A549 (cell line): Measurements from ENCODE around the gene SH3RF2. TPM values are rescaled to one million over a fixed set of nuclear protein-coding genes. Genes with fewer than 3 reads are reported as not detected.

Source experiments
- ATAC-seq, 2 experiments: fragments of 200-7000 bp in 1 of 2; fragments of >200 bp in 1 of 2; cut with Nextera tagmentation in 1 of 2; cut with Tn5 transposase in 1 of 2; 3 replicates each; pipeline versions ENCODE4 v1.8.0 to v1.9.1; 2018 to 2020; ENCODE audit warnings: mild to moderate bottlenecking in 1 of 2, moderate library complexity in 1 of 2
- CTCF ChIA-PET: fragments of 300-600 bp; sonication (Branson Sonifier 250); formaldehyde crosslinking; extraction: SDS; loops from one replicate; lab custom pipeline; 2021; ENCODE audit warnings: antibody characterized with exemption, inconsistent platforms; lab: Yijun Ruan, JAX
- POLR2A ChIA-PET: fragments of 350-600 bp; formaldehyde crosslinking; extraction: SDS; loops from one replicate; lab custom pipeline; 2021; ENCODE audit warnings: antibody characterized with exemption, inconsistent platforms; lab: Yijun Ruan, JAX
- DNase-seq, 2 experiments: peaks; one replicate each; pipeline versions ENCODE4 v3.0.0 to v3.0.0-alpha.2; 2011 to 2016; ENCODE audit warnings: low read depth in 1 of 2, low spot score in 1 of 2
- FAIRE-seq: peaks from 2 replicates; lab custom pipeline; 2011; peaks lifted over from hg19 to GRCh38; lab: Jason Lieb, UNC
- H3K27ac ChIP-seq, 2 experiments: fragments of >200 bp; sonication (Bioruptor Twin); formaldehyde crosslinking; 3 replicates each; pipeline ENCODE4 v1.5.1; 2016 to 2017
- H3K4me1 ChIP-seq: fragments of >200 bp; sonication (Bioruptor Twin); formaldehyde crosslinking; 3 replicates; pipeline ENCODE4 v1.6.1; 2016
- H3K4me2 ChIP-seq: fragments of >200 bp; sonication (Bioruptor Twin); formaldehyde crosslinking; 3 replicates; pipeline ENCODE4 v1.6.1; 2016
- H3K4me3 ChIP-seq: fragments of >200 bp; sonication (Bioruptor Twin); formaldehyde crosslinking; 3 replicates; pipeline ENCODE4 v1.5.1; 2016
- H3K9me3 ChIP-seq: fragments of >200 bp; sonication (Bioruptor Twin); formaldehyde crosslinking; 3 replicates; pipeline ENCODE4 v1.6.1; 2016
- CBX2 ChIP-seq: fragments of 200-600 bp; sonication (generic); IDR thresholded peaks from 2 replicates; pipeline ENCODE4 v1.6.1; 2016; ENCODE audit warnings: low read depth, mild to moderate bottlenecking, borderline replicate concordance
- CHD4 ChIP-seq: fragments of 200-600 bp; sonication (generic); IDR thresholded peaks from 2 replicates; pipeline ENCODE4 v1.6.1; 2016; ENCODE audit warnings: antibody characterized with exemption, mild to moderate bottlenecking, borderline replicate concordance
- EHF ChIP-seq: fragments of 250-450 bp; sonication (Bioruptor Pico); IDR thresholded peaks from 2 replicates; pipeline ENCODE4 v1.5.0; 2020; ENCODE audit warnings: mild to moderate bottlenecking
- ESRRA ChIP-seq: fragments of 150-350 bp; IDR thresholded peaks from 2 replicates; pipeline ENCODE4 v1.6.1; 2014; ENCODE audit warnings: mild to moderate bottlenecking, low read length, borderline replicate concordance
- FOSL2 ChIP-seq, 2 experiments: fragments of 450-650 bp in 1 of 2; fragments of >200 bp in 1 of 2; sonication (Bioruptor Twin) in 1 of 2; formaldehyde crosslinking; IDR thresholded peaks; 2 replicates each; pipeline versions ENCODE4 v1.5.0 to v1.6.1; 2016 to 2020; ENCODE audit warnings: mild to moderate bottlenecking in 1 of 2, moderate library complexity in 1 of 2
- GATA3 ChIP-seq: IDR thresholded peaks from 2 replicates; pipeline ENCODE4 v1.6.1; 2012; ENCODE audit warnings: borderline replicate concordance
- HDAC2 ChIP-seq: fragments of 200-600 bp; sonication (generic); IDR thresholded peaks from 2 replicates; pipeline ENCODE4 v1.6.1; 2016
- HOXA7 ChIP-seq: fragments of 250-450 bp; sonication (Bioruptor Pico); IDR thresholded peaks from 2 replicates; pipeline ENCODE4 v1.5.0; 2020; ENCODE audit warnings: mild to moderate bottlenecking, moderate library complexity
- HOXB5 ChIP-seq: fragments of 250-450 bp; sonication (Bioruptor Pico); IDR thresholded peaks from 2 replicates; pipeline ENCODE4 v1.5.0; 2020; ENCODE audit warnings: mild to moderate bottlenecking, moderate library complexity
- JUN ChIP-seq, 2 experiments: fragments of >200 bp; sonication (Bioruptor Twin); formaldehyde crosslinking; IDR thresholded peaks; 2 replicates in 1 of 2; 3 replicates in 1 of 2; pipeline ENCODE4 v1.6.1; 2016 to 2017
- JUNB ChIP-seq: fragments of >200 bp; sonication (Bioruptor Twin); formaldehyde crosslinking; IDR thresholded peaks from 2 replicates; pipeline ENCODE4 v1.6.1; 2016
- KDM1A ChIP-seq: fragments of 200-600 bp; sonication (generic); IDR thresholded peaks from 2 replicates; pipeline ENCODE4 v1.6.1; 2016; ENCODE audit warnings: low read depth, mild to moderate bottlenecking
- KDM5A ChIP-seq: fragments of 200-600 bp; sonication (generic); IDR thresholded peaks from 2 replicates; pipeline ENCODE4 v1.6.1; 2016; ENCODE audit warnings: antibody characterized with exemption, mild to moderate bottlenecking
- MAZ ChIP-seq: fragments of 150-350 bp; IDR thresholded peaks from 2 replicates; pipeline ENCODE4 v1.6.1; 2014; ENCODE audit warnings: antibody characterized with exemption, low read depth, low read length, borderline replicate concordance
- NFE2L2 ChIP-seq: fragments of 150-350 bp; conservative IDR thresholded peaks from 2 replicates; pipeline ENCODE4 v1.6.1; 2014; ENCODE audit warnings: low read length
- NPAS2 ChIP-seq: fragments of 250-450 bp; sonication (Bioruptor Pico); IDR thresholded peaks from 2 replicates; pipeline ENCODE4 v1.8.0; 2022; ENCODE audit warnings: mild to moderate bottlenecking, moderate library complexity, borderline replicate concordance
- POLR2AphosphoS2 ChIP-seq: conservative IDR thresholded peaks from 2 replicates; pipeline ENCODE4 v1.6.1; 2012; ENCODE audit warnings: low read length, improper control_type of control experiment, inconsistent platforms
- RAD21 ChIP-seq, 2 experiments: fragments of >200 bp in 1 of 2; sonication (Bioruptor Twin) in 1 of 2; formaldehyde crosslinking in 1 of 2; IDR thresholded peaks in 1 of 2; conservative IDR thresholded peaks in 1 of 2; 2 replicates in 1 of 2; 3 replicates in 1 of 2; pipeline ENCODE4 v1.6.1; 2012 to 2018; ENCODE audit warnings: inconsistent platforms in 1 of 2
- RCOR1 ChIP-seq: fragments of 150-350 bp; IDR thresholded peaks from 2 replicates; pipeline ENCODE4 v1.6.1; 2014; ENCODE audit warnings: antibody characterized with exemption, low read length, low read depth
- RFX5 ChIP-seq: fragments of 450-650 bp; IDR thresholded peaks from 2 replicates; pipeline ENCODE4 v1.7.1; 2014; ENCODE audit warnings: antibody characterized with exemption, mild to moderate bottlenecking, moderate library complexity
- SREBF2 ChIP-seq: fragments of 450-650 bp; IDR thresholded peaks from 2 replicates; pipeline ENCODE4 v1.6.1; 2014; ENCODE audit warnings: mild to moderate bottlenecking, moderate library complexity
- TFCP2L1 ChIP-seq: fragments of 250-450 bp; sonication (Bioruptor Pico); IDR thresholded peaks from 2 replicates; pipeline ENCODE4 v1.5.0; 2021; ENCODE audit warnings: mild to moderate bottlenecking
- ZC3H11A ChIP-seq: fragments of 450-650 bp; IDR thresholded peaks from 2 replicates; pipeline ENCODE4 v1.6.1; 2014; ENCODE audit warnings: antibody characterized with exemption, mild to moderate bottlenecking
- ZFP36 ChIP-seq: fragments of 450-650 bp; IDR thresholded peaks from 2 replicates; pipeline ENCODE4 v1.6.1; 2014; ENCODE audit warnings: borderline replicate concordance; ENCODE audit not compliant: partially characterized antibody
- ZNF302 ChIP-seq: fragments of 250-450 bp; sonication (Bioruptor Pico); IDR thresholded peaks from 2 replicates; pipeline ENCODE4 v1.9.0; 2021; ENCODE audit warnings: inconsistent platforms, mild to moderate bottlenecking, moderate library complexity
- ZSCAN20 ChIP-seq: fragments of 250-450 bp; sonication (Bioruptor Pico); IDR thresholded peaks from 2 replicates; pipeline ENCODE4 v1.8.0; 2022; ENCODE audit warnings: mild to moderate bottlenecking, moderate library complexity
- WGBS: methylation state at CpG from one replicate; pipeline ENCODE4 v1.1.6; 2017; ENCODE audit errors: missing lambda C conversion rate; 5-methylcytosine and 5-hydroxymethylcytosine counted together
- polyA plus RNA-seq, 4 experiments: library from polyadenylated mRNA; depleted of rRNA in 3 of 4; stranded (reverse); fragments of >200 nt; fragmentation: RNase III in 1 of 4; extraction: RNeasy Plus Mini Kit Qiagen cat#74134 plus additional on column Dnase treatment in 1 of 4; gene quantifications; 2 replicates in 3 of 4; 3 replicates in 1 of 4; pipeline ENCODE4 v1.2.3, GENCODE V29; 2011 to 2017
- TF ChIP-seq, protein P1 (sequence below): fragments of >200 bp; sonication (Bioruptor Twin); formaldehyde crosslinking; IDR thresholded peaks from 2 replicates; pipeline ENCODE4 v1.6.1; 2016
- TF ChIP-seq, protein P2 (sequence below): fragments of 250-450 bp; sonication (Bioruptor Pico); IDR thresholded peaks from 2 replicates; pipeline ENCODE4 v1.5.0; 2020; ENCODE audit warnings: low read depth, mild to moderate bottlenecking, moderate library complexity
- TF ChIP-seq, protein P3 (sequence below): fragments of 200-600 bp; sonication (generic); IDR thresholded peaks from 2 replicates; pipeline ENCODE4 v1.6.1; 2016; ENCODE audit warnings: antibody characterized with exemption, mild to moderate bottlenecking, moderate library complexity
- TF ChIP-seq, protein P4 (sequence below): IDR thresholded peaks from 2 replicates; pipeline ENCODE4 v1.6.1; 2012; ENCODE audit warnings: low read depth, borderline replicate concordance

SH3RF2 gene
- polyA plus RNA-seq, 2 of the 4 experiments (the other 2 are of a cell fraction): 4.1 to 6.0 TPM

DNA sequence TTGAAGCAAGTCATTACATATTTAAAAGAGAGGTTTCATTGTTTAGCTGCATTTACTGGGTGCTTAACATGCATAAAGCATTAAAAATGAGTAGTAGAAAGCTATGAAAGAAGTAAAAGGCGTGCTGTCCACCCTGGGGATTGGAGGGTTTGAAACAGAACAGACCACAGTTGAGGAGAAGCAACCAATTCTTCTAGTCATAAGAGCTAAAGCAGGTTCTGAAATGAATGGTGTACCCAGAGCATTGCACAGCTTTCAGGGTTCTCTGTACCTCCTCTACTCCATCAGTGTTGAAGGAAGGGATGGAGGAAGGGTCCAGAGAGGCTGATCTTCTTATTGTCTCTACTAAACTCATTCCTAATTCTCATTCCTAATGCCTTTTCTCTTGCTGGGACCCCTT lies 68.9 kb downstream of the SH3RF2 start (continued):
- TF ChIP-seq ZNF302 (CRISPR knock-in tag) (no peak), KDM5A (no peak), HOXB5 (CRISPR knock-in tag) (no peak), ESRRA (no peak), EHF (CRISPR knock-in tag) (no peak)
- TF ChIP-seq, all 56 proteins: peak for 0

DNA sequence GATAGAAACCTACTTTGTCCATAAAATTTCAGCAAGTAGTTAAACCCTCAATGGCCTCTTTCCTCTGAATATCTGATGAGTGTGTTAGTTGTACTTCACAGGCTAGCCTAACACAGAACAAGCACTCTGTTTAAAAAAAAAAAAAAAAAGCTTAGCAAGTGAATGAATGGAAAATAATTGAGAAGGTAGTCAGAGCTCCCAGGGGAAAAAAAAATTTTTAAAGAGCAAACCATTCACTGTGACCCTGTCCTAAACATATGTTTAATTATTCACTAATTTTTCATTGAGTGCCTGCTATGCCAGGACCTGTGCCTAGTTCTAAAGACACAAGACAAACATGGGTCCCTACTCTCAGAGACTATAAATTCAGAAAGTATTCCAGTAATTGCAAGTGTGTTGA lies 69.3 kb downstream of the SH3RF2 start:
- FAIRE-seq (no peak), DNase-seq (no peak), ATAC-seq (no peak)
- Histone ChIP-seq H3K27ac (no peak overlapping the region), H3K4me2 (0 out of 3 replicates have a peak overlapping the region, but pooled peaks have one; percentile 2), H3K4me1 (peaks cover 21% of the 10 kb centered on the region), H3K9me3 (no peaks in the 10 kb centered on the region), H3K4me3 (no peak overlapping the region)
- TF ChIP-seq JUNB: no peak
- TF ChIP-seq, protein P1, sequence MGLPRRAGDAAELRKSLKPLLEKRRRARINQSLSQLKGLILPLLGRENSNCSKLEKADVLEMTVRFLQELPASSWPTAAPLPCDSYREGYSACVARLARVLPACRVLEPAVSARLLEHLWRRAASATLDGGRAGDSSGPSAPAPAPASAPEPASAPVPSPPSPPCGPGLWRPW: no peak
- TF ChIP-seq, protein P2, sequence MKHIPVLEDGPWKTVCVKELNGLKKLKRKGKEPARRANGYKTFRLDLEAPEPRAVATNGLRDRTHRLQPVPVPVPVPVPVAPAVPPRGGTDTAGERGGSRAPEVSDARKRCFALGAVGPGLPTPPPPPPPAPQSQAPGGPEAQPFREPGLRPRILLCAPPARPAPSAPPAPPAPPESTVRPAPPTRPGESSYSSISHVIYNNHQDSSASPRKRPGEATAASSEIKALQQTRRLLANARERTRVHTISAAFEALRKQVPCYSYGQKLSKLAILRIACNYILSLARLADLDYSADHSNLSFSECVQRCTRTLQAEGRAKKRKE (CRISPR knock-in tag): no peak
- no peak for TF ChIP-seq KDM1A
- no peak for TF ChIP-seq JUN (IDR thresholded peaks at IDR 0.05)
- TF ChIP-seq NPAS2 (CRISPR knock-in tag): no peak
- no peak for TF ChIP-seq ZSCAN20 (CRISPR knock-in tag)
- TF ChIP-seq SREBF2: no peak
- no peak for TF ChIP-seq ZC3H11A
- no peak for TF ChIP-seq ZFP36
- CTCF ChIA-PET: interaction anchor here (1.3 kb wide), 1 partner anchor 98 kb away, joined by 3 read pairs; no protein-coding TSS in a partner anchor
- POLR2A ChIA-PET: no interaction called here

DNA sequence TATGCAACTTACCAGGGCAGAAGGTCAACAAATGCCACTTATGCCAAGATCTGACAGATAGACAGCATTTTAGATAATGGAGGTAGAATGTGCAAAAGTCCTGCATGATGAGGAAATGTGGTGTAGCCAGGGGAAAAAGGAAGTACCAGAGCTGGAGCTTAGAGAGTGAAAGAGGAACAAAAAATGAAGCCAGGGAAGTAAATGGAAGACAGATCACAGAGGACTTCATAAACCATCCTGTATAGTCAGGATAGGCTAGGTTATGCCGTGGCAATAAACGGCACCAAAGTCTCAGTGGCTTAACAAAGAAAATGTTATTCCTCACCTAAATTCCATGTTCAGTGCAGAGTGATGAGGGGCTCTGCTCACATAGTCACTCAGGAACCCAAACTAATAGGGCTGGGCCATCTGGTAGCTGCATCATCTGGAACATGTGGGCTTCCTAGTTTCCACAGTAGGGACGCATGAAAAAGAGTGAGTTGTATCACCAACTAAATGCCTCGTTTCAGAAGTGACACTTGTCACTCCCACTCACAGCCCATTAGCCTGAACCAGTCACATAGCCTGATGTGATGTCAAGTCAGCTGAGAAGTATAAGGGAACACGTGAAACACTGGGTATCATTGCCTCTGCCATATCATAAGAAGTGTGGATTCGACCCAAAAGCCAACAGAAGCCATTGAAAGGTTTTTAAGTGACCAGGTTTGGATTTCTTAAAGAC lies 70.3 kb downstream of the SH3RF2 start:
- Histone ChIP-seq H3K4me1 (peaks cover 14% of the 10 kb centered on the region), H3K4me2 (no peak overlapping the region), H3K9me3 (no peaks in the 10 kb centered on the region), H3K4me3 (no peak overlapping the region), H3K27ac (peak overlapping the region in 1 of 2 experiments; percentile 14; a peak in 2 of 6 replicates)
- no peak for DNase-seq
- FAIRE-seq: no peak
- ChIA-PET CTCF (interaction anchor here (0.6 to 1.3 kb wide), 3 partner anchors 16 to 98 kb away, joined by 3 read pairs; no protein-coding TSS in a partner anchor), POLR2A (no interaction called here)
- TF ChIP-seq MAZ: no peak
- no peak for TF ChIP-seq NPAS2 (CRISPR knock-in tag)
- no peak for TF ChIP-seq HOXA7 (CRISPR knock-in tag)
- no peak for TF ChIP-seq CBX2
- no peak for TF ChIP-seq RAD21 (conservative IDR thresholded peaks at IDR 0.05 in 1 of 2, IDR thresholded peaks at IDR 0.05 in 1 of 2)
- TF ChIP-seq KDM5A: no peak
- TF ChIP-seq ZC3H11A: no peak
- TF ChIP-seq, protein P3, sequence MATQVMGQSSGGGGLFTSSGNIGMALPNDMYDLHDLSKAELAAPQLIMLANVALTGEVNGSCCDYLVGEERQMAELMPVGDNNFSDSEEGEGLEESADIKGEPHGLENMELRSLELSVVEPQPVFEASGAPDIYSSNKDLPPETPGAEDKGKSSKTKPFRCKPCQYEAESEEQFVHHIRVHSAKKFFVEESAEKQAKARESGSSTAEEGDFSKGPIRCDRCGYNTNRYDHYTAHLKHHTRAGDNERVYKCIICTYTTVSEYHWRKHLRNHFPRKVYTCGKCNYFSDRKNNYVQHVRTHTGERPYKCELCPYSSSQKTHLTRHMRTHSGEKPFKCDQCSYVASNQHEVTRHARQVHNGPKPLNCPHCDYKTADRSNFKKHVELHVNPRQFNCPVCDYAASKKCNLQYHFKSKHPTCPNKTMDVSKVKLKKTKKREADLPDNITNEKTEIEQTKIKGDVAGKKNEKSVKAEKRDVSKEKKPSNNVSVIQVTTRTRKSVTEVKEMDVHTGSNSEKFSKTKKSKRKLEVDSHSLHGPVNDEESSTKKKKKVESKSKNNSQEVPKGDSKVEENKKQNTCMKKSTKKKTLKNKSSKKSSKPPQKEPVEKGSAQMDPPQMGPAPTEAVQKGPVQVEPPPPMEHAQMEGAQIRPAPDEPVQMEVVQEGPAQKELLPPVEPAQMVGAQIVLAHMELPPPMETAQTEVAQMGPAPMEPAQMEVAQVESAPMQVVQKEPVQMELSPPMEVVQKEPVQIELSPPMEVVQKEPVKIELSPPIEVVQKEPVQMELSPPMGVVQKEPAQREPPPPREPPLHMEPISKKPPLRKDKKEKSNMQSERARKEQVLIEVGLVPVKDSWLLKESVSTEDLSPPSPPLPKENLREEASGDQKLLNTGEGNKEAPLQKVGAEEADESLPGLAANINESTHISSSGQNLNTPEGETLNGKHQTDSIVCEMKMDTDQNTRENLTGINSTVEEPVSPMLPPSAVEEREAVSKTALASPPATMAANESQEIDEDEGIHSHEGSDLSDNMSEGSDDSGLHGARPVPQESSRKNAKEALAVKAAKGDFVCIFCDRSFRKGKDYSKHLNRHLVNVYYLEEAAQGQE: no peak
- no peak for TF ChIP-seq FOSL2 (IDR thresholded peaks at IDR 0.05)
- no peak for TF ChIP-seq FOSL2 (CRISPR knock-in tag; IDR thresholded peaks at IDR 0.05)
- TF ChIP-seq, protein P1: no peak
- no peak for TF ChIP-seq GATA3
- TF ChIP-seq ESRRA: no peak
- TF ChIP-seq, protein P4, sequence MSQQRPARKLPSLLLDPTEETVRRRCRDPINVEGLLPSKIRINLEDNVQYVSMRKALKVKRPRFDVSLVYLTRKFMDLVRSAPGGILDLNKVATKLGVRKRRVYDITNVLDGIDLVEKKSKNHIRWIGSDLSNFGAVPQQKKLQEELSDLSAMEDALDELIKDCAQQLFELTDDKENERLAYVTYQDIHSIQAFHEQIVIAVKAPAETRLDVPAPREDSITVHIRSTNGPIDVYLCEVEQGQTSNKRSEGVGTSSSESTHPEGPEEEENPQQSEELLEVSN: no peak
- no peak for TF ChIP-seq HDAC2
- no peak for TF ChIP-seq RFX5
- TF ChIP-seq RCOR1: no peak
- TF ChIP-seq TFCP2L1 (CRISPR knock-in tag): no peak
- no peak for TF ChIP-seq CHD4
- no peak for TF ChIP-seq POLR2AphosphoS2
- TF ChIP-seq NFE2L2: no peak
- 0 out of 6 replicates have a peak, but pooled peaks of 1 of the 2 experiments have one; percentile 13 for ATAC-seq
- WGBS: 74% methylated on average over 6 of the region's 6 CpGs
